K562 (cell line): Measurements from ENCODE around the gene TMPRSS5. TPM values are rescaled to one million over a fixed set of nuclear protein-coding genes. Genes with fewer than 3 reads are reported as not detected.
A peak's percentile ranks its signal among the peaks of the same experiment; 100 is the strongest.

Experiments
- ATF2 ChIP-seq: sonication (generic); formaldehyde crosslinking; IDR thresholded peaks from 2 replicates; pipeline ENCODE4 v1.8.1; 2022; ENCODE audit warnings: missing genetic modification reagents
- CHAMP1 ChIP-seq: fragments of 450-650 bp; IDR thresholded peaks from 2 replicates; pipeline ENCODE4 v1.6.1; 2016; ENCODE audit warnings: mild to moderate bottlenecking
- CREM ChIP-seq: IDR thresholded peaks from 2 replicates; pipeline ENCODE4 v1.6.1; 2014; ENCODE audit warnings: antibody characterized with exemption, low read depth
- E2F1 ChIP-seq: sonication (generic); formaldehyde crosslinking; IDR thresholded peaks from 2 replicates; pipeline ENCODE4 v1.8.1; 2023; ENCODE audit warnings: mild to moderate bottlenecking, missing genetic modification reagents, moderate library complexity
- GABPB1 ChIP-seq: sonication (generic); formaldehyde crosslinking; IDR thresholded peaks from 2 replicates; pipeline ENCODE4 v1.8.0; 2022; ENCODE audit warnings: mild to moderate bottlenecking, missing genetic modification reagents
- ID3 ChIP-seq, 2 experiments: fragments of 250-450 bp in 1 of 2; fragments of 450-650 bp in 1 of 2; sonication (Bioruptor Pico) in 1 of 2; IDR thresholded peaks; 2 replicates each; pipeline versions ENCODE4 v1.6.1 to v1.8.0; 2016 to 2021; ENCODE audit warnings: mild to moderate bottlenecking in 2 of 2, moderate library complexity in 2 of 2, missing compliant biosample characterization in 1 of 2, missing genetic modification characterization in 1 of 2
- KAT7 ChIP-seq: sonication (generic); formaldehyde crosslinking; IDR thresholded peaks from 2 replicates; pipeline ENCODE4 v1.8.0; 2022; ENCODE audit warnings: missing genetic modification reagents, mild to moderate bottlenecking, borderline replicate concordance
- MTA3 ChIP-seq: fragments of 450-650 bp; formaldehyde crosslinking; IDR thresholded peaks from 2 replicates; pipeline ENCODE4 v1.6.1; 2017; ENCODE audit warnings: mild to moderate bottlenecking, borderline replicate concordance
- NFIX ChIP-seq: fragments of 250-450 bp; sonication (Bioruptor Pico); IDR thresholded peaks from 2 replicates; pipeline ENCODE4 v1.4.0; 2020; ENCODE audit warnings: low read depth, mild to moderate bottlenecking, moderate library complexity
- NFRKB ChIP-seq: fragments of 450-650 bp; IDR thresholded peaks from 2 replicates; pipeline ENCODE4 v1.6.1; 2016; ENCODE audit warnings: low read depth
- RNF2 ChIP-seq: sonication (generic); IDR thresholded peaks from 2 replicates; pipeline ENCODE4 v1.6.1; 2016
- SOX6 ChIP-seq: fragments of 450-650 bp; IDR thresholded peaks from 2 replicates; pipeline ENCODE4 v1.6.1; 2014; ENCODE audit warnings: mild to moderate bottlenecking
- TEAD4 ChIP-seq, 2 experiments: sonication (generic) in 1 of 2; formaldehyde crosslinking in 1 of 2; IDR thresholded peaks; 2 replicates each; pipeline versions ENCODE4 v1.6.1 to v1.8.0; 2012 to 2022; ENCODE audit warnings: borderline replicate concordance in 1 of 2, inconsistent platforms in 1 of 2, low read length in 1 of 2, mild to moderate bottlenecking in 1 of 2, missing genetic modification reagents in 1 of 2
- ZNF41 ChIP-seq: fragments of 250-450 bp; sonication (Bioruptor Pico); conservative IDR thresholded peaks from 2 replicates; pipeline ENCODE4 v1.4.0; 2020; ENCODE audit warnings: mild to moderate bottlenecking
- ZNF583 ChIP-seq: fragments of 250-450 bp; sonication (Bioruptor Pico); IDR thresholded peaks from 2 replicates; pipeline ENCODE4 v1.4.0; 2020
- polyA plus RNA-seq, 8 experiments: library from polyadenylated mRNA; depleted of rRNA in 4 of 8; stranded (reverse) in 5 of 8; unstranded in 3 of 8; fragments of >200 nt; fragmentation: Nextera tagmentation in 2 of 8; fragmentation: Illumina TruSeq in 1 of 8; extraction: Ambion mirVana in 2 of 8; extraction: Trizol in 1 of 8; gene quantifications; 2 replicates each; pipeline versions ENCODE4 v1.2.1 to v1.2.3, GENCODE V29; 2011 to 2014; ENCODE audit warnings: inconsistent platforms in 1 of 8, missing spikeins in 1 of 8
- total RNA-seq, 7 experiments: library from RNA; depleted of rRNA in 6 of 7; stranded (reverse); fragments of >200 nt in 6 of 7; fragmentation: Illumina TruSeq in 2 of 7; extraction: Trizol in 2 of 7; gene quantifications; 2 replicates each; pipeline versions ENCODE4 v1.2.1 to v1.2.3, GENCODE V29; 2011 to 2021; ENCODE audit warnings: low replicate concordance in 1 of 7
- TF ChIP-seq, protein P1 (sequence below), 2 experiments: IDR thresholded peaks; 2 replicates each; pipeline ENCODE4 v1.6.1; 2011; ENCODE audit warnings: borderline replicate concordance in 1 of 2, control low read depth in 1 of 2, low read depth in 1 of 2, low read length in 1 of 2, mild to moderate bottlenecking in 1 of 2, mixed read lengths in 1 of 2, moderate library complexity in 1 of 2; ENCODE audit not compliant: insufficient read depth in 1 of 2, insufficient read length in 1 of 2, poor library complexity in 1 of 2, severe bottlenecking in 1 of 2; ENCODE audit errors: extremely low read depth in 1 of 2
- TF ChIP-seq, protein P2 (sequence below): fragments of 250-450 bp; sonication (Bioruptor Pico); IDR thresholded peaks from 2 replicates; pipeline ENCODE4 v1.5.0; 2020; ENCODE audit warnings: mild to moderate bottlenecking

Gene TMPRSS5
- total and polyA plus RNA-seq, 9 of the 15 experiments (the other 6 are each of a cell fraction or from before 2014, with no cell fraction given), result 0.07 to 0.49 (median 0.17) TPM; not detected in 1

GRCh38 chr11:113664981-113665710 is 41.0 kb downstream of the TMPRSS5 start (continued):
- TF ChIP-seq ID3 (CRISPR knock-in tag; IDR thresholded peaks at IDR 0.05) (no peak), ID3 (tag; IDR thresholded peaks at IDR 0.05) (peak; percentile 34; the same call in 1 of the 2 replicates), KAT7 (CRISPR knock-in tag) (peak; percentile 73; the same call in 1 of the 2 replicates), CREM (peak; percentile 72), TEAD4 (IDR thresholded peaks at IDR 0.05; ENCODE audit: low read length) (peak; percentile 91), TEAD4 (CRISPR knock-in tag; IDR thresholded peaks at IDR 0.05; ENCODE audit: borderline replicate concordance) (no peak), GABPB1 (CRISPR knock-in tag) (0 out of 2 replicates have a peak, but pooled peaks have one; percentile 42), RNF2 (peak; percentile 92), SOX6 (peak; percentile 91), ZNF583 (peak; percentile 70; the same call in 1 of the 2 replicates), MTA3 (no peak; the same call in 1 of the 2 replicates), ZNF41 (CRISPR knock-in tag) (peak; percentile 5; the same call in 1 of the 2 replicates), ATF2 (CRISPR knock-in tag) (no peak), NFRKB (peak; percentile 74; the same call in 1 of the 2 replicates), E2F1 (CRISPR knock-in tag) (peak; percentile 98), NFIX (no peak), CHAMP1 (peak; percentile 94)
- TF ChIP-seq, protein P1, sequence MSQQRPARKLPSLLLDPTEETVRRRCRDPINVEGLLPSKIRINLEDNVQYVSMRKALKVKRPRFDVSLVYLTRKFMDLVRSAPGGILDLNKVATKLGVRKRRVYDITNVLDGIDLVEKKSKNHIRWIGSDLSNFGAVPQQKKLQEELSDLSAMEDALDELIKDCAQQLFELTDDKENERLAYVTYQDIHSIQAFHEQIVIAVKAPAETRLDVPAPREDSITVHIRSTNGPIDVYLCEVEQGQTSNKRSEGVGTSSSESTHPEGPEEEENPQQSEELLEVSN (IDR thresholded peaks at IDR 0.05; ENCODE audit: borderline replicate concordance in 1 of 2, extremely low read depth in 1 of 2, insufficient read depth in 1 of 2, insufficient read length in 1 of 2, low read depth in 1 of 2, low read length in 1 of 2, poor library complexity in 1 of 2, severe bottlenecking in 1 of 2), result peak; percentile 87 to 92
- TF ChIP-seq, protein P2, sequence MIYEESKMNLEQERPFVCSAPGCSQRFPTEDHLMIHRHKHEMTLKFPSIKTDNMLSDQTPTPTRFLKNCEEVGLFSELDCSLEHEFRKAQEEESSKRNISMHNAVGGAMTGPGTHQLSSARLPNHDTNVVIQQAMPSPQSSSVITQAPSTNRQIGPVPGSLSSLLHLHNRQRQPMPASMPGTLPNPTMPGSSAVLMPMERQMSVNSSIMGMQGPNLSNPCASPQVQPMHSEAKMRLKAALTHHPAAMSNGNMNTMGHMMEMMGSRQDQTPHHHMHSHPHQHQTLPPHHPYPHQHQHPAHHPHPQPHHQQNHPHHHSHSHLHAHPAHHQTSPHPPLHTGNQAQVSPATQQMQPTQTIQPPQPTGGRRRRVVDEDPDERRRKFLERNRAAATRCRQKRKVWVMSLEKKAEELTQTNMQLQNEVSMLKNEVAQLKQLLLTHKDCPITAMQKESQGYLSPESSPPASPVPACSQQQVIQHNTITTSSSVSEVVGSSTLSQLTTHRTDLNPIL (CRISPR knock-in tag), result 0 out of 2 replicates have a peak, but pooled peaks have one; percentile 43
